COLO668 (cell line): Measurements from ENCODE around the gene COA4.
"Not testable (repeated sequence)": the region's sequence is repeated elsewhere in the genome, so short reads cannot be mapped to it uniquely, and the experiment has no call there.

ENCODE experiments used
- DNase-seq: peaks from one replicate; lab custom pipeline; 2025; ENCODE audit not compliant: unreplicated experiment; lab: John Stamatoyannopoulos, UW

The COA4 gene

DNA sequence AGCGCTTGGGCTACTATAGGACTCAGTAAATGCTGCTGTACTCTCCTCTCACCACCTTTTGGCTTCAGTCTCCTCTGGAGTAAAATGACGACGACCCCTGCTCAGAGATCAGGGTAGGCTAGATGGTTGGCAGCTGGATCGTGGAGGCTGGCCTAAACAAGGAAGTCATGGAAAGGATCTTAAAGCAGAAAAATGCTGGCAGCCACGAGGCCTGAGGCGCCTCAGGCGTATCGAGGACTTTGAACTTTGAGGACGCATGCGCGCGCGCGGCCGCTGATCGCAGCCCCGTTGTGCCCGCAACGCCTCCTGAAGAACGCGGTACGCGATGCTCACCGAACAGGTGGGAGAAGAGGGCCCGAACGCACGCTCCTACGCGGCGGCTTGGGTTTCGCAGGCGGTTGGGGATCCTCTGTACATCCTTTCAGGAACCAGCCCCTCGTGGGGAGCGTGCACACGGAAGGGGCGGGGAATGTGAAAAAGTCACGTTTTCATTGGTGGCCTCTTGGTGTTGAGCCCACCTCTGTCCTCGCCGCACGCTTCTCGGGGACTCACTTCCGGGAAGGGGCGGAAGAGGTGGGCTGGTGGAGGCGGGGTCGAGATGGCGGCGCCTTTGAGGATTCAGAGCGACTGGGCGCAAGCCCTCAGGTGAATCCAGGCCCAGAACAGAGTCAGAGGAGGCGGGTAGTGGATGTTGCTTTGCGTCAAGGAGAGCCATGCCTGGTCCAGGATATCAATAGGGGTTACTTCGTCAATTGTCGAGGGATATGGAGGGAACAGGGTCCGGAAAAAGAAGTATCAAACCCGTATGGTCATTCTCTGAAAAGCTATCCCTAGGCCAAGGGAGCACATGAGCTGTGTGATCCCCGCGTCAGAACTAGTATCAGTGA lies at the start of gene COA4, which contains the start of gene PAAF1:
TSS of gene COA4 (minus strand) at position 423 of the 887 bp plus-strand sequence. CDS start 3,468 bp downstream, outside the sequence.
TSS of gene PAAF1 (plus strand) at position 576 of the 887 bp plus-strand sequence. CDS start at position 599, 23 bp downstream.
- DNase-seq = peak; percentile 93

DNA sequence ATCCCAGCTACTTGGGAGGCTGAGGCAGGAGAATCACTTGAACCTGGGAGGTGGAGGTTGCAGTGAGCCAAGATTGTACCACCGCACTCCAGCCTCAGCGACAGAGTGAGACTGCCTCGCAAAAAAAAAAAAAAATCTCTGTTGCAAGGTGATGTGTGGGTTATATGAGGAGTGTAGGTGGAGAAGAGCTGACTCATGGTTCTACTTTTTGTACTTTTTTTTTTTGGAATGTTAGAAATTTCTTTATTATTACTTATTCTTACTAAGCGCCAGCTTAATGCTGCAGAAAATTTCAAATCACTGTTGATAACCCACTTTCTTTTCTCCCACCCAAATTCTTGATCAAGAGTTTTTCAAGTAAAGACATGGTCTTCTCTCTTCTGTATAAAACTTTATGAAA lies 44.5 kb upstream of the COA4 start:
- DNase-seq = no peak

GRCh38 chr11:73916435-73916834 lies 39.8 kb upstream of the COA4 start:
- no peak for DNase-seq

DNA sequence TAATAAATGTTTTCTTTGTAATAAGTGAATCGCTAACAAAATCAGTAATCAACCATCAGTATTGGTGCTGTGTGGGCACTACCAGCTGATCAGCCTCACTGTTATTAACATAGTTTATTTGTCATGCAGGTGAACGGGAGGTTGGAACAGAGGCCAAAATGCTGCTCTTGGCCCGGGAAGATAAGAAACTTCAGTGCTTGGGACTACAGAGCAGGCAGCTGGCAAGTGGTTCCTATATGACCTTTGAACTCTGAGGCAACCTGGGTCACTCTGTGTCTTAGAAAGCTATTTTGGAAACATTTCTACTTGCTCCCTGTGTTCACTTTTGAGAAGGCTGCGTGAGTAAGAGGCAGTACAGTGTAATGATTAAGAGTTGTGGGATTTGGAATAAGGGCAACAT lies 37.6 kb upstream of the COA4 start:
- no peak for DNase-seq

GRCh38 chr11:73913472-73913871 lies 36.8 kb upstream of the COA4 start:
- no peak for DNase-seq

GRCh38 chr11:73912026-73912425 lies 35.4 kb upstream of the COA4 start:
- no peak for DNase-seq

- no peak for DNase-seq
These were observed 30.5 kb upstream of the COA4 start for GRCh38 chr11:73907191-73907590.

- DNase-seq = no peak
These were observed 25.7 kb upstream of the COA4 start for GRCh38 chr11:73902303-73902702.

GRCh38 chr11:73894725-73895335 lies 18.2 kb upstream of the COA4 start:
- DNase-seq = no peak

DNA sequence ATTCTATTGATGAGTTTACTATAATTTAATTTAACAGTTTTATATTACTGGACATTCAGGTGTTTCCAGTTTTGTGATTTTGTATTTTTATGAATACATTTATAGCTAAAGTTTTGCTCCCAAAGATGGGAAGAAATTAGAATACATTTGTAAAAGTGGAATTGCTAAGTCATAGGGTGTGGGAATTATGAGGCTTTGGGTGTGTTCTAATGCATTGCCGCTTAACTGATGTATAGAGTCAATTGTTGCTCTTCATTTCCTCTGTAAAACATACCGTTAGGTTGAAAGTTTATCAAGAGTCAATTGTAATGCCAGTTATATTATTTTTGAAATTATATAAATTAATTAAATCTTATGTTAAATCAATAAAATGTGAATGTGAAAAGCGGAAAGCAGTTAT lies 16.4 kb upstream of the COA4 start:
- DNase-seq = no peak

- no peak for DNase-seq
These were observed 12.9 kb upstream of the COA4 start for GRCh38 chr11:73889536-73889935.

DNA sequence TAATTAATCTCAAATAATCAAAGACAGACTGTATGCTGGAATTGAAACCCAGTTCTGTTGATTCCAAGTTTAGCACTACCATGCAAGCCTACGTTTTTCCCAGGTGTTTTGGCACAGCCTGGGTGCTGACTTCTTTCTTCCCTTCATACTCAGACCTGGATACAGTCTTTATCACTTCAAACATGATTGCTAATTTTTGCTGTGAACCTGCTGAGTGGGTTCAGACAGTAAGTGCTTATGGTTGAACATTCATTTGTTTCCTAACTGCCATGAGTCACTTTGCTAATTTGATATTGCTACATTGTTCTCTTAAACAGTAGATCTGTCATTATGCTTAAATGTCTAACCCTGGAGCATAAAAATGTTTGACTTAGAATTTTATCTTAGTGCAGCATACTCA lies 12.4 kb upstream of the COA4 start:
- DNase-seq = no peak

DNA sequence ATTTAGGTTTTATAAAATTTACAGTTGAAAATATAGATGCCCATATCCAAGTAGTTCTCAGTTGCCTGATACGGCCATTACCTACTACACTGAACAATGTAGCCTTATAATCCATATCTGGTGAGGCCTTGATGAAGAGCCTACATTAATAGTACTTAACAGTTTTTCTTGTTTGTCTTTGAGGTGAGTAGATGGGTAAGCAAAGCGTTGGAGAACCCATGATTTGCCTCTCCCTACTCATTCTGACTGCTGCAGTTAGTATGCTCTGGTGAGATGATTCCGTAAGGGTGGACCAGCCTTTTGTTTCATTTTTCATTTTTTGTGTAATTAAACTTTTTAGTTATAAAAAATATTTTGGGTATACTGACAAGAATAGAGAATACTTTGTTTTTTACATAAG lies 11.6 kb upstream of the COA4 start:
- DNase-seq = no peak

- DNase-seq = no peak
These were observed 7.2 kb upstream of the COA4 start for GRCh38 chr11:73883856-73884255.

- DNase-seq = not testable (repeated sequence)
These were observed 3.8 kb upstream of the COA4 start for GRCh38 chr11:73880449-73880848.

DNA sequence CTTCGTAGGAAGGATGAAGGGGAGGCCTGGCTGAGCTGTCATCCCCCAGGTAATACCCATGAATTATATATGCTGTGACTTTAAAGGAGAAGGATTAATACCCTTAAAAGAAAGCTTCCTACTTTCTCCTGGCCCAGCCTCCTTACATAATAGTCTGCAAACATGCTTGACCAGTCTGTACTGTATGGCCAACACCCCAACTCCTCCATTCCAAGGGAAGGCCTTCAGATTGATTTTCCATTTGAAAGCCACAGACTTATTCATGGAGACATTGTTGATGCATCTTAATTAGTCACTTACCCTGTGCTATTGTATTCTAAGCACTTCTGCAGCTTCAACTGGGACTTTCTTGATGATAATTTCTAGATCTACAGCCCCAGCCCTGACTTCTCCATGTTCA lies 2.1 kb upstream of the COA4 start:
- no peak for DNase-seq

- peak; percentile 18 for DNase-seq
These were observed 806 bp downstream of the COA4 start for GRCh38 chr11:73875840-73876239.

DNA sequence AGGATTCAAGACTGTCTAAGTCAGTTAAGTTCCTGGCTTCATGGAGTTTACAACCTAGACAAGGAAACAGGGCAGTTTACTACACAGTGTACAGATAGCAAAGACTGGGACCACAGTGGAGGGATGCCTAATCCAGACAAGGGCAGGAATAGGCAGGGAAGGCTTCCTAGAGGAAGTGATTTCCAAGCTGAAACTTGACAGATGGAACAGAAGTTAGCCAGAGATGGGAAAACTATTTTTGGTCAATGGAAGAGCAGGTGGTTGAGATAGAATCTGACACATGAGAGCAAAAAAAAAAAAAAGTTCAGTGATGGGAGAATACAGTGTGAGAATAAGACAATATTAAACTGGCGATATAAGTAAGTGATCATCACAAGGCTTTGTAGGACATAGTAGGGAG lies 1.3 kb downstream of the COA4 start:
- no peak for DNase-seq

GRCh38 chr11:73872749-73873357 lies 3.8 kb downstream of the COA4 start:
- no peak for DNase-seq

DNA sequence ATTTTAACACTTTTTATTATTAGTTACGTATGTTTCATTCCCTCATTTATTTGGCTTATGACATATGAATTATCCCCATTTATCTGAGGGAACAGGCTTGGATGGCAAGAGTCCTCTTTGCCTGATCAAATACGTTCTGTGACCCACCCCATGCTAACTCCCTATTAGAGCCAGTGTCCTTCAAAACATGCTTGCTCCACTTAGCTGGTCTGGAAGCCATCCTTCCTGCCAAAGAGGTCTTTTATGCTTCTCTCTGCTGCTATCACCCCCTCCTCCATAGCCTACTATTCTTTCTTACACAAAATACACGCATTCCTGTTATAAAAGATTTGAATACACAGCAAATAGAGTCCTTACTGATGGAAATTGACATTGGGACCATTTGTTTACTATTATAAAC lies 6.4 kb downstream of the COA4 start:
- DNase-seq = no peak

DNA sequence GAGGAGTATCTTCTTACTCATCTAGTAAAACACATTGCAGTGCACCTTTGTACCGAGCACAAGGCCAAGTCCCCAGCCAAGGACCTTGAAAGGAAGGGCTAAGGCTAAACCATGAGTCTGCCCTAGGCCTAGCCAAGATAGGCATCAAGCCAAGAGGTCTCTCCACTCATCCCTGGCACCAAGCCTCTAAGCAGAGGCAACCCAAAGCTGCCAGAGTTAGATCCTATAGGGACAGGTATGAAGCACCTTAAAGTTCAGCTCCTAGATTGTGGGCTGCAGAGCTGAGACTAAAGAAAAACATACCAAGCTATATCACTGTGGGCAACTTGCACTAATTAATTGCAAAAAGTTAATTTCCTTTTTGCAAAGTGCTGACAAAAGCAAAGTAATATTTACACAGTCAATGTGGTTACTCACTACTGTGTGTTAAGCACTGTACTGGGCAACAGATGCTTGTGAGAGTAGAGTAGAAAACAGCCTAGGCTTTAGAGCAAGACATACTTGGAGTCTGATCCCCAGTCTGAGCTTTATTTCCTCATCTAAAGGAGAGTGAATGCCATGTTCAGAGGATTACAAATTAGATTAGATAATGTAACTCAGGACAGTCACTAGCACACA lies 7.2 kb downstream of the COA4 start:
- no peak for DNase-seq
